ES-I3 (cell line): Measurements from ENCODE around the gene SHANK2.
"Not testable (repeated sequence)": the region's sequence is repeated elsewhere in the genome, so short reads cannot be mapped to it uniquely, and the experiment has no call there.

Source experiments
- H3K36me3 ChIP-seq: 2 replicates; pipeline ENCODE4 v1.6.1; 2013; ENCODE audit warnings: mild to moderate bottlenecking, low read length, control low read depth, moderate library complexity; ENCODE audit not compliant: insufficient read depth
- H3K4me1 ChIP-seq: 2 replicates; pipeline ENCODE4 v1.6.1; 2013; ENCODE audit warnings: mild to moderate bottlenecking, control low read depth, low read length; ENCODE audit not compliant: insufficient read depth
- H3K9ac ChIP-seq: 2 replicates; pipeline ENCODE4 v1.6.1; 2013; ENCODE audit warnings: low read depth, mild to moderate bottlenecking, low read length, moderate library complexity
- H3K9me3 ChIP-seq: 2 replicates; pipeline ENCODE4 v1.6.1; 2013; ENCODE audit warnings: mild to moderate bottlenecking, low read length, moderate library complexity; ENCODE audit not compliant: control insufficient read depth, insufficient read depth

The SHANK2 gene

GRCh38 chr11:71242391-71242790 is 10.0 kb downstream of the SHANK2 start:
- Histone ChIP-seq H3K4me1 (peaks cover 25% of the 10 kb centered on the region), H3K9me3 (no peaks in the 10 kb centered on the region; the same call in 1 of the 2 replicates), H3K36me3 (no peaks in the 10 kb centered on the region), H3K9ac (no peak overlapping the region)

- no peaks in the 10 kb centered on the region; the same call in 1 of the 2 replicates for H3K9me3 ChIP-seq
- H3K36me3 ChIP-seq: no peaks in the 10 kb centered on the region
- H3K4me1 ChIP-seq: peaks cover 20% of the 10 kb centered on the region
- H3K9ac ChIP-seq: no peak overlapping the region
These were observed 10.6 kb downstream of the SHANK2 start for GRCh38 chr11:71241721-71242259.

- no peaks in the 10 kb centered on the region; the same call in 1 of the 2 replicates for H3K9me3 ChIP-seq
- H3K36me3 ChIP-seq: no peaks in the 10 kb centered on the region
- H3K4me1 ChIP-seq: peaks cover 20% of the 10 kb centered on the region
- no peak overlapping the region for H3K9ac ChIP-seq
These were observed 11.3 kb downstream of the SHANK2 start for GRCh38 chr11:71240865-71241691.

GRCh38 chr11:71240061-71240690 is 12.2 kb downstream of the SHANK2 start:
- Histone ChIP-seq H3K9ac (no peak overlapping the region), H3K4me1 (peaks cover 14% of the 10 kb centered on the region), H3K9me3 (no peaks in the 10 kb centered on the region; the same call in 1 of the 2 replicates), H3K36me3 (no peaks in the 10 kb centered on the region)

- Histone ChIP-seq H3K9ac (no peak overlapping the region), H3K9me3 (no peaks in the 10 kb centered on the region; the same call in 1 of the 2 replicates), H3K36me3 (no peaks in the 10 kb centered on the region), H3K4me1 (peaks cover 13% of the 10 kb centered on the region)
These were observed 12.8 kb downstream of the SHANK2 start for GRCh38 chr11:71239581-71239980.

GRCh38 chr11:71238941-71239340 is 13.4 kb downstream of the SHANK2 start:
- Histone ChIP-seq H3K4me1 (peaks cover 9% of the 10 kb centered on the region), H3K9ac (no peak overlapping the region), H3K36me3 (no peaks in the 10 kb centered on the region), H3K9me3 (no peaks in the 10 kb centered on the region; the same call in 1 of the 2 replicates)

GRCh38 chr11:71238285-71238875 is 14.0 kb downstream of the SHANK2 start:
- Histone ChIP-seq H3K9ac (no peak overlapping the region), H3K4me1 (peaks cover 9% of the 10 kb centered on the region), H3K9me3 (no peaks in the 10 kb centered on the region; the same call in 1 of the 2 replicates), H3K36me3 (no peaks in the 10 kb centered on the region)

- Histone ChIP-seq H3K9me3 (no peaks in the 10 kb centered on the region; the same call in 1 of the 2 replicates), H3K4me1 (peaks cover 9% of the 10 kb centered on the region), H3K36me3 (no peaks in the 10 kb centered on the region), H3K9ac (no peak overlapping the region)
These were observed 14.5 kb downstream of the SHANK2 start for GRCh38 chr11:71237853-71238252.

GRCh38 chr11:71236836-71237475 is 15.4 kb downstream of the SHANK2 start:
- H3K36me3 ChIP-seq: no peaks in the 10 kb centered on the region
- no peak overlapping the region for H3K9ac ChIP-seq
- H3K9me3 ChIP-seq: no peaks in the 10 kb centered on the region; the same call in 1 of the 2 replicates
- H3K4me1 ChIP-seq: peaks cover 9% of the 10 kb centered on the region

- no peaks in the 10 kb centered on the region for H3K4me1 ChIP-seq
- no peaks in the 10 kb centered on the region for H3K36me3 ChIP-seq
- H3K9me3 ChIP-seq: no peaks in the 10 kb centered on the region; the same call in 1 of the 2 replicates
- no peak overlapping the region for H3K9ac ChIP-seq
These were observed 16.7 kb downstream of the SHANK2 start for GRCh38 chr11:71235719-71236118.

- not testable (repeated sequence) for H3K36me3 ChIP-seq, H3K4me1 ChIP-seq, H3K9ac ChIP-seq, H3K9me3 ChIP-seq
These were observed 18.2 kb downstream of the SHANK2 start for GRCh38 chr11:71233896-71234852.

- Histone ChIP-seq H3K9me3 (no peaks in the 10 kb centered on the region; the same call in 1 of the 2 replicates), H3K9ac (no peak overlapping the region), H3K4me1 (no peaks in the 10 kb centered on the region), H3K36me3 (no peaks in the 10 kb centered on the region)
These were observed 20.0 kb downstream of the SHANK2 start for GRCh38 chr11:71232364-71232763.

GRCh38 chr11:71228961-71229360 is 23.4 kb downstream of the SHANK2 start:
- Histone ChIP-seq H3K4me1 (no peaks in the 10 kb centered on the region), H3K9me3 (no peaks in the 10 kb centered on the region; the same call in 1 of the 2 replicates), H3K36me3 (no peaks in the 10 kb centered on the region), H3K9ac (no peak overlapping the region)
